Uterus (tissue), 2 donors: ENCODE measurements around the gene BLCAP.

Experiments
- CTCF ChIP-seq, 4 experiments: fragments of 200-600 bp in 2 of 4; fragments of 450-650 bp in 2 of 4; sonication (generic) in 2 of 4; IDR thresholded peaks; one replicate each; pipeline ENCODE4 v1.5.1; 2016 to 2019; ENCODE audit warnings: antibody characterized with exemption in 4 of 4, mild to moderate bottlenecking in 2 of 4, moderate library complexity in 1 of 4
- POLR2A ChIP-seq, 2 donors: fragments of 450-650 bp; IDR thresholded peaks; one replicate each; pipeline ENCODE4 v1.6.1; 2016; ENCODE audit warnings: antibody characterized with exemption in 2 of 2, mild to moderate bottlenecking in 1 of 2, moderate library complexity in 1 of 2

DNA sequence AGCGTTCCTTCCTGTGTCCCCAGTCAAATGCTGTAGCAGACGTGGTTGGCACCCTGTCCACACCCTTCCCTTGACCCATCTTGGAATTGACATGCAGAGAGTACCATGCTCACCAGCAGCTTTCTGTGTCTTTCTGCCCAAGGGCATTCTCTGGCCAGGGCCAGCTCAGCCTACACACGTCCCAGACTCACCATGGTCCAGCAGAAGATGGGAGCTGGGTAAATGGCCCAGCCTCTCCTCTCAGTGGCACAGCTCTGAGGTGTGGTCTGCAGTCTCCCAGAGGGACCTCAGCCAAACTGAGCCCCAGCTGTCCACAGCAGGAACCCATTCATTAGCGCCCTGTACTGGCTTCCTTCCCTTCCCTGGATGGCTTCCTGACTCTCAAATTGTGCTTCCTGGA is 31.1 kb upstream of the BLCAP start:
- TF ChIP-seq POLR2A (IDR thresholded peaks at IDR 0.05) (no peak), CTCF (IDR thresholded peaks at IDR 0.05) (no peak)
